Measurements from ENCODE around the gene KLHL29. TPM values are rescaled to one million over a fixed set of nuclear protein-coding genes. Genes with fewer than 3 reads are reported as not detected.
"Not testable (repeated sequence)": the region's sequence is repeated elsewhere in the genome, so short reads cannot be mapped to it uniquely, and the experiment has no call there.

KLHL29 gene
- total RNA-seq, 1 experiment from 2014 or later, result 43.1 TPM

DNA sequence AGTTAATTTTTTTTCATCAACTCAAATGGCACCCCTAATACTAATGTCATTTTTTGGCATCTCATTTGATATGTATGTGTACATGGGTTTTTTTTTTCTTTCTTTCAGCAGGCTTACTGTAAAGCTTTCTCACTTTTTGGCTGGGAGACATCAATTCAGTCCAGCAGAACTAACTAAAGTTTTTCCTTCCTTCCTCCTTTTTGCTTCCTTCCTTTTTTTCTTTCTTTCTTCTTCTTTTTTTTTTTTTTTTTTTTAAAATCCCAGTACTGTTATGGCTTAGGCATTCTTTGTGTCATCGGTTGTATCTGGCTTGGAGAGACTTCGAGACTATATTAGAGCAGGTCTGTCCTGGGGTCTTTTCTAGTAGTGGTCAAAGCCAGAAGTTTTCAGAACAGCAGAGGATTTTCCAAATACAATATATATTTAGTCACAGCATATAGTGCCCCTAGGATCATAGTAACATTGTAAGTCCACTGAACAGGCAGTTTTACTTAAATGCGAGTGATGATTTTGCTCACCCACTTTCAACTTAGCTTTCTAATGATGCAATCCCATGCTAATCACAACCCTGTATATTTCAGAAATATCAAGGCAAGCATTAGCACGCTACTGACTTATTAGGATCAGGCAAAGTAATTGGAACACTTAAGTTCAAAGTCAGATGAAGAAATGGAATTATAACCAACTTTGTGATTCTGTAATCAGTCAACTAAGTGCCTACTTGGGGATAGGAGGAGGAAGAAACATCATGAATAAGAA, 4.0 kb downstream of the KLHL29 start:
- Mint-ChIP-seq H3K27me3 (ENCODE audit: insufficient read depth, unreplicated experiment) (no peaks in the 10 kb centered on the region), H3K36me3 (ENCODE audit: insufficient read depth, unreplicated experiment) (peaks cover 6% of the 10 kb centered on the region), H3K4me3 (ENCODE audit: unreplicated experiment) (no peak overlapping the region), H3K9me3 (ENCODE audit: unreplicated experiment) (no peaks in the 10 kb centered on the region), H3K4me1 (ENCODE audit: insufficient read depth, unreplicated experiment) (peaks cover 18% of the 10 kb centered on the region), H3K27ac (ENCODE audit: low read depth, unreplicated experiment) (no peak overlapping the region)
- TF ChIP-seq, protein P1, sequence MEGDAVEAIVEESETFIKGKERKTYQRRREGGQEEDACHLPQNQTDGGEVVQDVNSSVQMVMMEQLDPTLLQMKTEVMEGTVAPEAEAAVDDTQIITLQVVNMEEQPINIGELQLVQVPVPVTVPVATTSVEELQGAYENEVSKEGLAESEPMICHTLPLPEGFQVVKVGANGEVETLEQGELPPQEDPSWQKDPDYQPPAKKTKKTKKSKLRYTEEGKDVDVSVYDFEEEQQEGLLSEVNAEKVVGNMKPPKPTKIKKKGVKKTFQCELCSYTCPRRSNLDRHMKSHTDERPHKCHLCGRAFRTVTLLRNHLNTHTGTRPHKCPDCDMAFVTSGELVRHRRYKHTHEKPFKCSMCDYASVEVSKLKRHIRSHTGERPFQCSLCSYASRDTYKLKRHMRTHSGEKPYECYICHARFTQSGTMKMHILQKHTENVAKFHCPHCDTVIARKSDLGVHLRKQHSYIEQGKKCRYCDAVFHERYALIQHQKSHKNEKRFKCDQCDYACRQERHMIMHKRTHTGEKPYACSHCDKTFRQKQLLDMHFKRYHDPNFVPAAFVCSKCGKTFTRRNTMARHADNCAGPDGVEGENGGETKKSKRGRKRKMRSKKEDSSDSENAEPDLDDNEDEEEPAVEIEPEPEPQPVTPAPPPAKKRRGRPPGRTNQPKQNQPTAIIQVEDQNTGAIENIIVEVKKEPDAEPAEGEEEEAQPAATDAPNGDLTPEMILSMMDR (IDR thresholded peaks at IDR 0.05; ENCODE audit: unreplicated experiment), result no peak
- ChIA-PET POLR2A (no interaction called here), CTCF (no interaction called here)
- intact Hi-C loops (cut with micrococcal nuclease), result loop anchor here (10.0 kb wide), 3 partner anchors 96 to 376 kb away; no protein-coding TSS in a partner anchor
- no TSS peak for BruUV-seq (replicated peaks)
- DNase-seq (ENCODE audit: unreplicated experiment), result no peak

DNA sequence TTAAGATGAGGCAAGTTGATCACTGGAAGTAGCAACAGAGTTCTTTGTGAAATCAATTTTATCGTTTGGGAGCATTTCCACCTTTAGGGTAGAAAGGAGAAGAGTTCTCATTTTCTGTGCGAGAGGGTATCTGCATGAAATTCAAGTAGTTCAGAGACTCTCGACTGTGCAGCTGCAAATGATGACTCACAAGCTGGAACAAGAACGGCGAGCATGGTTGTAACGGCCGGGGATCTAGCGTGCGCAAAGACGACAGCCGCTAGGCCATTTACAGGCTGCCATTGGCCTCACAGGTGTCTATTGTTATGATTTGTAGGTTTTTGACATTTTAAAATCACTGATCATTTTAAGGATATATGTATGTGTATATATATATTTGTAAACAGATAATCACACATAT, 5.2 kb downstream of the KLHL29 start:
- no peak for DNase-seq (ENCODE audit: unreplicated experiment)
- H3K27me3 Mint-ChIP-seq (ENCODE audit: insufficient read depth, unreplicated experiment), result no peaks in the 10 kb centered on the region
- H3K36me3 Mint-ChIP-seq (ENCODE audit: insufficient read depth, unreplicated experiment), result peaks cover 6% of the 10 kb centered on the region
- peaks cover 11% of the 10 kb centered on the region for H3K4me1 Mint-ChIP-seq (ENCODE audit: insufficient read depth, unreplicated experiment)
- ChIA-PET CTCF (interaction anchor here (0.6 kb wide), 1 partner anchor 43 kb away, joined by 3 read pairs; no protein-coding TSS in a partner anchor), POLR2A (no interaction called here)
- TF ChIP-seq, protein P1 (IDR thresholded peaks at IDR 0.05; ENCODE audit: unreplicated experiment), result no peak
- H3K9me3 Mint-ChIP-seq (ENCODE audit: unreplicated experiment), result no peaks in the 10 kb centered on the region
- no peak overlapping the region for H3K27ac Mint-ChIP-seq (ENCODE audit: low read depth, unreplicated experiment)
- BruUV-seq (replicated peaks), result no TSS peak
- H3K4me3 Mint-ChIP-seq (ENCODE audit: unreplicated experiment), result no peak overlapping the region
- intact Hi-C loops (cut with micrococcal nuclease), result no loop called here

DNA sequence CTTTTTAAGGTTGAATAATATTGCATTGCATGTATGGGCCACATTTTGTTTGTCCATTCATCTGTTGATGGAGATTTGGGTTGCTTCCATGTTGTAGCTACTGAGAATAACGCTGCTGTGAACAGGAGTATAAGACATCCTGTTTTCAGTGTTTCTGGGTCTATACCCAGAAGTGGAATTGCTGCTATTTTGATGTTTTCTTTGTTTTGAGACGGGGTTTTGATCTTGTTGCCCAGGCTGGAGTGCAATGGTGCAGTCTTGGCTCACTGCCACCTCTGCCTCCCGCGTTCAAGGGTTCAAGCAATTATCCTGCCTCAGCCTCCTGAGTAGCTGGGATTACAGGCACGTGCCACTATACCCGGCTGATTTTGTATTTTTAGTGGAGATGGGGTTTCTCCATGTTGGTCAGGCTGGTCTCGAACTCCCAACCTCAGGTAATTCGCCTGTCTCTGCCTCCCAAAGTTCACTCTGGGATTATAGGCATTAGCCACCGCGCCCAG, 6.3 kb downstream of the KLHL29 start:
- CTCF ChIA-PET, result interaction anchor here (0.7 to 0.8 kb wide), 2 partner anchors 9 to 17 kb away, joined by 3 read pairs; no protein-coding TSS in a partner anchor
- H3K27ac Mint-ChIP-seq (ENCODE audit: low read depth, unreplicated experiment); BruUV-seq (replicated peaks); intact Hi-C loops (cut with micrococcal nuclease); H3K9me3 Mint-ChIP-seq (ENCODE audit: unreplicated experiment); H3K4me3 Mint-ChIP-seq (ENCODE audit: unreplicated experiment); H3K36me3 Mint-ChIP-seq (ENCODE audit: insufficient read depth, unreplicated experiment); H3K27me3 Mint-ChIP-seq (ENCODE audit: insufficient read depth, unreplicated experiment); DNase-seq (ENCODE audit: unreplicated experiment): not testable (repeated sequence)
- peaks cover 11% of the 10 kb centered on the region for H3K4me1 Mint-ChIP-seq (ENCODE audit: insufficient read depth, unreplicated experiment)
- POLR2A ChIA-PET, result interaction anchor here (1.7 kb wide), 1 partner anchor 21 kb away, joined by 5 read pairs; no protein-coding TSS in a partner anchor

DNA sequence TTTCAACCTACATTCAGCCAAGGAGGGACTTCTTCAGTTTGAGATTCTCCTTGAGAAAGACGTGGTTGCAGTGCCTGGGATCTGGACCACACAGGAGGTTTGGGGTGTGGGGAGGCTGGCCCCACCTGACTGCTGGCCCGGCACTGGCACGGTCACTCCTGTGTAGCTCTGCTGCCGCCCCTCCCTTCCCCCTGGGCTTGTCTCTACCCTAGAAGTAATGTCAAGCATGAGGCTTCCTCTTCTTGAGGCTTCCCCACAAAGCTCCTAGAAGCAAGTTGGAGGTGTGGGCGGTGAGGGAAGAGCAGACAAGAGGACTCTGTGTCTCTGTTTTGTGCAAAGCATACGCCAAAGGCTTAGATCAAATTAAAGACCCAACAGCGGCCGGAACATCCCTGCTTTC, 8.7 kb downstream of the KLHL29 start:
- Mint-ChIP-seq H3K27ac (ENCODE audit: low read depth, unreplicated experiment) (no peak overlapping the region), H3K36me3 (ENCODE audit: insufficient read depth, unreplicated experiment) (peaks cover 6% of the 10 kb centered on the region), H3K4me3 (ENCODE audit: unreplicated experiment) (no peak overlapping the region), H3K9me3 (ENCODE audit: unreplicated experiment) (no peaks in the 10 kb centered on the region), H3K4me1 (ENCODE audit: insufficient read depth, unreplicated experiment) (peaks cover 11% of the 10 kb centered on the region), H3K27me3 (ENCODE audit: insufficient read depth, unreplicated experiment) (no peaks in the 10 kb centered on the region)
- BruUV-seq (replicated peaks), result no TSS peak
- TF ChIP-seq, protein P1 (IDR thresholded peaks at IDR 0.05; ENCODE audit: unreplicated experiment), result no peak
- no peak for DNase-seq (ENCODE audit: unreplicated experiment)
- POLR2A ChIA-PET, result interaction anchor here (1.1 to 1.4 kb wide), 3 partner anchors 9 to 533 kb away, joined by 3 read pairs; no protein-coding TSS in a partner anchor
- CTCF ChIA-PET, result no interaction called here
- intact Hi-C loops (cut with micrococcal nuclease), result no loop called here
